Measurements from ENCODE around the gene C1orf21. TPM values are rescaled to one million over a fixed set of nuclear protein-coding genes. Genes with fewer than 3 reads are reported as not detected.
A peak's percentile ranks its signal among the peaks of the same experiment; 100 is the strongest.

The C1orf21 gene
- total and polyA plus RNA-seq, 12 donors, result 23.2 to 177 (median 87.9) TPM

DNA sequence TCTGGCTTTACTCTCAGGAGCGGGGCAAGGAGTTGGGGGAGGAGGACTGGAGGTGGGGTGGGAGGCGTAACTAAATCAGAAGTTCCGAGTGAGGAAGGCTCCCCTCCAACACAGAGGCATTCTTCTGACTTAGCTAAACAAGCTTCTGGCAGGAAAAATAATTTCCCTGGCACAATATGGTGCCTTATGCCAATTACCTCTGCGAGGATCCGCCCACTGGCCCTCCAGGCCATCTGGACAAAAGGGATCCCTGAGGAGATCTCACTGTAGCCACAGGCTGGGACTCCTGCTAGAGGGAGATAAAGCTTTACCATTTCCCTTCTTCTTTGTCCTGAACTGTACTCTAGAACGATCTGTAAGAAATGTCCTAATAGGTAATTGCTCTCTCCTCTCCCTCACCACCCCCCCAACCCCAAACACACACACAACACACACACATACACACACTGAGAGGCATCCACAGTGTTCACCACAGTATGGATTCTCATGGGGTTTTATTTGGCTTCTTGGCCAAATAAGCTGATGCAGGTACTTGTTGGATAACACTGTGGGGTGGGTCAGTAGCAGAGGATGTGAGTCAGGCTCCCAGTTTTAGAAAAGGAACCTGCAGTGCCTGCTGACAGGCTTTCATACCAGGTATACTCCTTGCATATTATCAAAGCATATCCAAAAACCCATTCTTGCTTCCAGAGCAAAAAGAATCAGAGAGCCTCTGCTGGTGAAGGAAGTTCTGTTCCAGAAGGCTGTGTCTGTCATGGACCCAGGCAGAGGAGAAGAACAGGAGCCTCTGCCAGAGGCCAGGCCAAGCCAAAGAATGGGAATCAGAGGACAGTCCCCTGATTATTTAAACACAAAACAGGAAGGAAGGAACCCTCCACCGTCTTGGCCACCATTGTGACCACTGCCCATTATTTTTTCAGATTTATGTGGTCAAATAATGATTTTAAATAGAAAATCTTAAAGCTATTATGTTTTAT, 169.1 kb downstream of the C1orf21 start:
- DNase-seq, result no peak
- Histone ChIP-seq H3K9me3 (replicated peaks in 1 of 3) (no peaks in the 10 kb centered on the region), H3K27ac (peak overlapping the region in 2 of 5 donors; percentile 51 to 78), H3K27me3 (no peaks in the 10 kb centered on the region), H3K36me3 (replicated peaks in 1 of 2) (no peaks in the 10 kb centered on the region), H3K4me3 (no peak overlapping the region), H3K4me1 (replicated peaks in 1 of 2) (peaks cover 1 to 17% of the 10 kb centered on the region in 2 donors)
- WGBS, 4 donors, result 85 to 93% (median 89%) methylated on average over 7 of the region's 7 CpGs
- TF ChIP-seq POLR2A (IDR thresholded peaks at IDR 0.05), result no peak
- TF ChIP-seq, protein P1, sequence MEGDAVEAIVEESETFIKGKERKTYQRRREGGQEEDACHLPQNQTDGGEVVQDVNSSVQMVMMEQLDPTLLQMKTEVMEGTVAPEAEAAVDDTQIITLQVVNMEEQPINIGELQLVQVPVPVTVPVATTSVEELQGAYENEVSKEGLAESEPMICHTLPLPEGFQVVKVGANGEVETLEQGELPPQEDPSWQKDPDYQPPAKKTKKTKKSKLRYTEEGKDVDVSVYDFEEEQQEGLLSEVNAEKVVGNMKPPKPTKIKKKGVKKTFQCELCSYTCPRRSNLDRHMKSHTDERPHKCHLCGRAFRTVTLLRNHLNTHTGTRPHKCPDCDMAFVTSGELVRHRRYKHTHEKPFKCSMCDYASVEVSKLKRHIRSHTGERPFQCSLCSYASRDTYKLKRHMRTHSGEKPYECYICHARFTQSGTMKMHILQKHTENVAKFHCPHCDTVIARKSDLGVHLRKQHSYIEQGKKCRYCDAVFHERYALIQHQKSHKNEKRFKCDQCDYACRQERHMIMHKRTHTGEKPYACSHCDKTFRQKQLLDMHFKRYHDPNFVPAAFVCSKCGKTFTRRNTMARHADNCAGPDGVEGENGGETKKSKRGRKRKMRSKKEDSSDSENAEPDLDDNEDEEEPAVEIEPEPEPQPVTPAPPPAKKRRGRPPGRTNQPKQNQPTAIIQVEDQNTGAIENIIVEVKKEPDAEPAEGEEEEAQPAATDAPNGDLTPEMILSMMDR (IDR thresholded peaks at IDR 0.05), result no peak
- intact Hi-C loops (cut with DNase I), result no loop called here

DNA sequence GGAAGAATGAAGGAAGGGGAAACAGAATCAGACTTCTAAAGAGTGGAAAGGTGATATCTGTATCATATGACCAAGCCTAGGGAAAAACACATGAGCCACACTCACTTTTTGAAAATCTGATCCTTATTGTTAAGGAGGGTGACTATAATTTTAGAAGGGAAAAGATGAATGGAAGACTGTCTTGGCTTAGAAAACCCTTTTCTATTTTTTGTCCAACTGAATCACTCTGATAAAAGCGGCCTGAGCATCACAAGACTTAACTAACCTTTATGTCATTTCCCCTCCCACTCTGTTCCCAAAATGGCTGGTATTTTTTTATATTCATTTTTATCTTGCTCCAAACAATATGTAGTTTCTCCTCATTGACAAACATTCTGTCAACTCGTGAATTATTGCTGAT, 169.8 kb downstream of the C1orf21 start:
- TF ChIP-seq, protein P1 (IDR thresholded peaks at IDR 0.05), result no peak
- no peak for TF ChIP-seq POLR2A (IDR thresholded peaks at IDR 0.05)
- no peaks in the 10 kb centered on the region for H3K36me3 ChIP-seq (replicated peaks in 1 of 2)
- WGBS, 4 donors, result 46 to 68% (median 49%) methylated on average over 2 of the region's 2 CpGs
- no peak for DNase-seq
- H3K4me1 ChIP-seq (replicated peaks in 1 of 2), result peaks cover 4 to 24% of the 10 kb centered on the region in 2 donors
- no peak overlapping the region for H3K4me3 ChIP-seq
- H3K27me3 ChIP-seq, result no peaks in the 10 kb centered on the region
- intact Hi-C loops (cut with DNase I), result no loop called here
- H3K9me3 ChIP-seq (replicated peaks in 1 of 3), result no peaks in the 10 kb centered on the region
- peak overlapping the region in 3 of 5 donors; percentile 0 to 78 (median 33) for H3K27ac ChIP-seq

DNA sequence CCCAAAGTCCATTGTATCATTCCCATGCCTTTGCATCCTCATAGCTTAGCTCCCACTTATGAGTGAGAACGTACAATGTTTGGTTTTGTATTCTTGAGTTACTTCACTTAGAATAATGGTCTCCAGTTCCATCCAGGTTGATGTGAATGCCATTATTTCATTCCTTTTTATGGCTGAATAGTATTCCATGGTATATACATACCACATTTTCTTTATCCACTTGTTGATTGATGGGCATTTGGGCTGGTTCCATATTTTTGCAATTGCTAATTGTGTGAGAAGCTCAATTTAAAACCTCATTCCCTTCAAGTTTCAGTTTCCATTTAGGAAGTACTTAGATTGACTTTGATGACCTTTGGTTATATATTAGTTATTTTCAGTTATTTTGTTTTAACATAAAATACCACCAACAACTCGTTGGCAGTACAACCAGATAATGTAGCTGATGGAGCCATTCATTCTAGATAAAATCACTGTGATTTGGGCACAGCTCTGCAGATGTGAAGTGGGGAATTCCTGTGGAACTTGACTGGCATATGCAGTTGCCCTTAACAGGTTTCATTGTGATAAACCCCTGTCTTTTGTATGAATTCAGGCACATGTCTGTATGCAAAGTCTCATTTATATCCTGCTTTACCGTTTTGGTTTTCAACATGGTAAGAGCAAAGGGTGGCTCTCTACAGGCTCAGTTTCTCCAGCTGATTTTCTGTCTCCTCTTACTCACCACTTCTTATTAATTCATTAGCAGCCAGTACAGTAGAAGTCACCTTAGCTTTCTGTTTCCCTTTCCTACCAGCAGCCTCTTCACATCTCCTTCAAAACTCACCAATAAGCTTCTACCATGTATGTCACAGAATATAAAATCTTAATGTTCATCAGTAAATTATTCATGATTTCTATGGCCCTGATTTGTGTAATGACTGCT, 170.9 kb downstream of the C1orf21 start:
- no peaks in the 10 kb centered on the region for H3K27me3 ChIP-seq
- H3K4me1 ChIP-seq (replicated peaks in 1 of 2), result peaks cover 7 to 34% of the 10 kb centered on the region in 2 donors
- no peak for DNase-seq
- H3K4me3 ChIP-seq, result no peak overlapping the region
- no peak overlapping the region for H3K27ac ChIP-seq
- intact Hi-C loops (cut with DNase I), result no loop called here
- TF ChIP-seq, protein P1 (IDR thresholded peaks at IDR 0.05), result no peak
- no peak for TF ChIP-seq POLR2A (IDR thresholded peaks at IDR 0.05)
- WGBS, 4 donors, result 77 to 88% (median 85%) methylated on average over 3 of the region's 3 CpGs
- H3K36me3 ChIP-seq (replicated peaks in 1 of 2), result no peaks in the 10 kb centered on the region
- no peaks in the 10 kb centered on the region for H3K9me3 ChIP-seq (replicated peaks in 1 of 3)

DNA sequence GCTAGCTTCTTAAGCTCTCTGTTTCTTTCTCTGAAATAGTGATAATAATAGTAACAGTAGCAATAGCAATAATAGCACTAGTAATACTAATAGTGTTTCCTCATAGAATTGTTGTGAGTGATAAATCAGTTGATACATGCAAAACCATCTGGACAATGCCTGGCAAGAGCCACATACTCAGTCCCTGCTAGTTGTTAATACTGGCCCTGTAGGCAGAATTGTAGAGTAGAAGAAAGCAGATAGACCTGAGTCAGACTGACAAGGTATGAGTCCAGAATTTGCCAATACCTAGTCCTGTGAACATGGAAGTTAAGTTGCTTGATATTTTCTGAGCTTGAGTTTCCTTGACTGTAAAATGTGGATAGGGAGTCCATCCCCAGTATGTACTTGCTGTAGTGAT, 171.9 kb downstream of the C1orf21 start:
- no peak overlapping the region for H3K4me3 ChIP-seq
- H3K9me3 ChIP-seq (replicated peaks in 1 of 3), result no peaks in the 10 kb centered on the region
- intact Hi-C loops (cut with DNase I), result no loop called here
- no peaks in the 10 kb centered on the region for H3K27me3 ChIP-seq
- no peaks in the 10 kb centered on the region for H3K36me3 ChIP-seq (replicated peaks in 1 of 2)
- H3K27ac ChIP-seq, result no peak overlapping the region
- DNase-seq, result no peak
- TF ChIP-seq POLR2A (IDR thresholded peaks at IDR 0.05), result no peak
- TF ChIP-seq, protein P1 (IDR thresholded peaks at IDR 0.05), result no peak
- H3K4me1 ChIP-seq (replicated peaks in 1 of 2), result peaks cover 12 to 44% of the 10 kb centered on the region in 2 donors
